HL-60 (cell line): ENCODE measurements around the gene YIPF5.
A peak's percentile ranks its signal among the peaks of the same experiment; 100 is the strongest.

Source experiments
- CTCF ChIP-seq: IDR thresholded peaks from one replicate; pipeline ENCODE4 v1.5.1; 2011; ENCODE audit warnings: low read length, control low read depth, inconsistent platforms; ENCODE audit not compliant: insufficient read depth
- GABPA ChIP-seq: IDR thresholded peaks from 2 replicates; pipeline ENCODE4 v1.6.1; 2012; ENCODE audit warnings: low read depth
- SPI1 ChIP-seq: IDR thresholded peaks from 2 replicates; pipeline ENCODE4 v1.6.1; 2012; ENCODE audit warnings: low read depth, mild to moderate bottlenecking, borderline replicate concordance
- TF ChIP-seq, protein P1 (sequence below): IDR thresholded peaks from 2 replicates; pipeline ENCODE4 v1.6.1; 2012; ENCODE audit warnings: low read depth; ENCODE audit not compliant: insufficient replicate concordance

DNA sequence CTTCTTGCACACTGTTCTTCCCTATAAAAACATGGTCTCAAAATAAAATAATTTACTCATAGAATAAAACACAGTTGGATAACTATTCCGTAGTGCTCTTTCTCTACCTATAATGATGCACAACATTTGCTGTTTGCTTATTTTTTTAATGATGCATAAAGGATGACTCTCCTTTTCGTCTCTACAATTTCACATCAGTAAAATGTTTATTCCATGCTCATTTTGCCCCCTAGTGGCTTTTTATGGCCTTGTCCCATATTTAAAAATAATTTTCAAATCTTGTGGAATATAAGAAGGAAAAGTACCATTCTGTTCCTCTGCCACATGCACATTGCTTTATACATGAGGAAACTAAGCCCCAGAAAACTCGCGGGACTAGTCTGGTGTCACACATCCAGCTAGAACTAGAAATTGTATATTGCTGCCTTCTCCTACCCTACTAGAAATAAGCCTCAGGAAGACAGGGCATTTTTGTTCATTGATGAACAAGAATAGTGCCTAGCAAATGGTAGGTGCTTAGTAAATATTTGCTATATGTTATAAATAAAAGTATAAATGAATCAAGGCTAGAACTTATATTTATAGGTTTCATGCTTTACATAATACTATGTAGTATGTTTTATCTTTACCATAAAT is 12.9 kb upstream of the YIPF5 start:
- TF ChIP-seq CTCF (peak; percentile 26), GABPA (no peak), SPI1 (no peak)
- TF ChIP-seq, protein P1, sequence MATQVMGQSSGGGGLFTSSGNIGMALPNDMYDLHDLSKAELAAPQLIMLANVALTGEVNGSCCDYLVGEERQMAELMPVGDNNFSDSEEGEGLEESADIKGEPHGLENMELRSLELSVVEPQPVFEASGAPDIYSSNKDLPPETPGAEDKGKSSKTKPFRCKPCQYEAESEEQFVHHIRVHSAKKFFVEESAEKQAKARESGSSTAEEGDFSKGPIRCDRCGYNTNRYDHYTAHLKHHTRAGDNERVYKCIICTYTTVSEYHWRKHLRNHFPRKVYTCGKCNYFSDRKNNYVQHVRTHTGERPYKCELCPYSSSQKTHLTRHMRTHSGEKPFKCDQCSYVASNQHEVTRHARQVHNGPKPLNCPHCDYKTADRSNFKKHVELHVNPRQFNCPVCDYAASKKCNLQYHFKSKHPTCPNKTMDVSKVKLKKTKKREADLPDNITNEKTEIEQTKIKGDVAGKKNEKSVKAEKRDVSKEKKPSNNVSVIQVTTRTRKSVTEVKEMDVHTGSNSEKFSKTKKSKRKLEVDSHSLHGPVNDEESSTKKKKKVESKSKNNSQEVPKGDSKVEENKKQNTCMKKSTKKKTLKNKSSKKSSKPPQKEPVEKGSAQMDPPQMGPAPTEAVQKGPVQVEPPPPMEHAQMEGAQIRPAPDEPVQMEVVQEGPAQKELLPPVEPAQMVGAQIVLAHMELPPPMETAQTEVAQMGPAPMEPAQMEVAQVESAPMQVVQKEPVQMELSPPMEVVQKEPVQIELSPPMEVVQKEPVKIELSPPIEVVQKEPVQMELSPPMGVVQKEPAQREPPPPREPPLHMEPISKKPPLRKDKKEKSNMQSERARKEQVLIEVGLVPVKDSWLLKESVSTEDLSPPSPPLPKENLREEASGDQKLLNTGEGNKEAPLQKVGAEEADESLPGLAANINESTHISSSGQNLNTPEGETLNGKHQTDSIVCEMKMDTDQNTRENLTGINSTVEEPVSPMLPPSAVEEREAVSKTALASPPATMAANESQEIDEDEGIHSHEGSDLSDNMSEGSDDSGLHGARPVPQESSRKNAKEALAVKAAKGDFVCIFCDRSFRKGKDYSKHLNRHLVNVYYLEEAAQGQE = no peak
